Lower lobe of right lung (tissue), 2 donors: ENCODE results near the gene SOX9. TPM values are rescaled to one million over a fixed set of nuclear protein-coding genes. Genes with fewer than 3 reads are reported as not detected.
"Not testable (repeated sequence)": the region's sequence is repeated elsewhere in the genome, so short reads cannot be mapped to it uniquely, and the experiment has no call there.

Source experiments
- ATAC-seq, 2 donors: fragments of 200-7000 bp; cut with Tn5 transposase; one replicate each; pipeline ENCODE4 v1.9.1; 2020 to 2022; ENCODE audit warnings: mild to moderate bottlenecking in 2 of 2, moderate library complexity in 2 of 2
- DNase-seq: peaks from one replicate; pipeline ENCODE4 v3.0.0-alpha.2; 2020
- H3K27ac ChIP-seq: fragments of 200-600 bp; one replicate; pipeline ENCODE4 v1.8.0; 2022
- H3K27me3 ChIP-seq: fragments of 200-600 bp; one replicate; pipeline ENCODE4 v1.8.0; 2022; ENCODE audit warnings: low read depth
- H3K36me3 ChIP-seq: fragments of 200-600 bp; one replicate; pipeline ENCODE4 v1.8.0; 2022; ENCODE audit warnings: mild to moderate bottlenecking
- H3K4me1 ChIP-seq: fragments of 200-600 bp; one replicate; pipeline ENCODE4 v1.8.0; 2022
- H3K4me3 ChIP-seq: fragments of 200-600 bp; one replicate; pipeline ENCODE4 v1.8.0; 2022; ENCODE audit warnings: mild to moderate bottlenecking
- H3K9me3 ChIP-seq: fragments of 200-600 bp; one replicate; pipeline ENCODE4 v1.8.0; 2022
- CTCF ChIP-seq: fragments of 200-600 bp; IDR thresholded peaks from one replicate; pipeline ENCODE4 v1.8.0; 2022; ENCODE audit warnings: antibody characterized with exemption, mild to moderate bottlenecking
- intact Hi-C: fragments of 100-400 bp; cut with DNase I; formaldehyde crosslinking; loops from one replicate; pipeline ENCODE4 v1.11.0; 2022
- total RNA-seq: library from RNA; stranded (reverse); fragmentation: NEBNext Ultra II Directional; extraction: Animal tissue kit (Norgen Biotek cat#: 25700); gene quantifications from one replicate; pipeline ENCODE4 v1.2.1, GENCODE V29; 2021
- donor health status: DM: no; HTN: yes; CAD: no; lungs with severe emphysema.

The SOX9 gene
- total RNA-seq, 1 donor from 2014 or later: 4.3 TPM

GRCh38 chr17:72110942-72111318 lies 9.9 kb upstream of the SOX9 start:
- Histone ChIP-seq H3K4me1 (no peaks in the 10 kb centered on the region), H3K27ac (no peak overlapping the region), H3K36me3 (no peaks in the 10 kb centered on the region), H3K4me3 (no peak overlapping the region), H3K9me3 (no peaks in the 10 kb centered on the region), H3K27me3 (peaks cover 27% of the 10 kb centered on the region)
- no peak for TF ChIP-seq CTCF
- DNase-seq (no peak), ATAC-seq (peak in 1 of 2 donors; percentile 9)
- intact Hi-C loops: loop anchor here (10.0 kb wide), 1 partner anchor 636 kb away; no protein-coding TSS in a partner anchor

- intact Hi-C loops: loop anchor here (10.0 kb wide), 1 partner anchor 637 kb away; no protein-coding TSS in a partner anchor
- Histone ChIP-seq H3K9me3 (no peaks in the 10 kb centered on the region), H3K4me1 (no peaks in the 10 kb centered on the region), H3K27me3 (peaks cover 32% of the 10 kb centered on the region), H3K27ac (no peak overlapping the region), H3K36me3 (no peaks in the 10 kb centered on the region), H3K4me3 (no peak overlapping the region)
- TF ChIP-seq CTCF: no peak
- no peak for ATAC-seq
- DNase-seq: no peak
These were observed 9.4 kb upstream of the SOX9 start for GRCh38 chr17:72111336-72111923.

GRCh38 chr17:72111926-72112325 lies 8.9 kb upstream of the SOX9 start:
- not testable (repeated sequence) for H3K36me3 ChIP-seq, H3K27ac ChIP-seq, ATAC-seq, DNase-seq, H3K4me3 ChIP-seq, H3K9me3 ChIP-seq, H3K4me1 ChIP-seq
- intact Hi-C loops: loop anchor here (10.0 kb wide), 1 partner anchor 637 kb away; no protein-coding TSS in a partner anchor
- peaks cover 37% of the 10 kb centered on the region for H3K27me3 ChIP-seq

GRCh38 chr17:72113751-72114150 lies 7.1 kb upstream of the SOX9 start:
- Histone ChIP-seq H3K27ac (no peak overlapping the region), H3K9me3 (no peaks in the 10 kb centered on the region), H3K36me3 (no peaks in the 10 kb centered on the region), H3K4me1 (peaks cover 17% of the 10 kb centered on the region), H3K4me3 (no peak overlapping the region), H3K27me3 (peaks cover 55% of the 10 kb centered on the region)
- ATAC-seq (no peak), DNase-seq (no peak)
- intact Hi-C loops: loop anchor here (10.0 kb wide), 1 partner anchor 639 kb away; no protein-coding TSS in a partner anchor
- no peak for TF ChIP-seq CTCF

GRCh38 chr17:72115781-72116525 lies 4.9 kb upstream of the SOX9 start:
- peaks cover 24% of the 10 kb centered on the region for H3K4me1 ChIP-seq
- H3K4me3 ChIP-seq: no peak overlapping the region
- TF ChIP-seq CTCF: no peak
- H3K36me3 ChIP-seq: no peaks in the 10 kb centered on the region
- H3K27me3 ChIP-seq: peaks cover 69% of the 10 kb centered on the region
- no peaks in the 10 kb centered on the region for H3K9me3 ChIP-seq
- ATAC-seq (no peak), DNase-seq (no peak)
- intact Hi-C loops: loop anchor here (10.0 kb wide), 1 partner anchor 641 kb away; no protein-coding TSS in a partner anchor
- no peak overlapping the region for H3K27ac ChIP-seq
